ENCODE results near the gene PRR20G. TPM values are rescaled to one million over a fixed set of nuclear protein-coding genes. Genes with fewer than 3 reads are reported as not detected.

The PRR20G gene
- polyA plus RNA-seq, 1 donor from 2014 or later, result not detected

DNA sequence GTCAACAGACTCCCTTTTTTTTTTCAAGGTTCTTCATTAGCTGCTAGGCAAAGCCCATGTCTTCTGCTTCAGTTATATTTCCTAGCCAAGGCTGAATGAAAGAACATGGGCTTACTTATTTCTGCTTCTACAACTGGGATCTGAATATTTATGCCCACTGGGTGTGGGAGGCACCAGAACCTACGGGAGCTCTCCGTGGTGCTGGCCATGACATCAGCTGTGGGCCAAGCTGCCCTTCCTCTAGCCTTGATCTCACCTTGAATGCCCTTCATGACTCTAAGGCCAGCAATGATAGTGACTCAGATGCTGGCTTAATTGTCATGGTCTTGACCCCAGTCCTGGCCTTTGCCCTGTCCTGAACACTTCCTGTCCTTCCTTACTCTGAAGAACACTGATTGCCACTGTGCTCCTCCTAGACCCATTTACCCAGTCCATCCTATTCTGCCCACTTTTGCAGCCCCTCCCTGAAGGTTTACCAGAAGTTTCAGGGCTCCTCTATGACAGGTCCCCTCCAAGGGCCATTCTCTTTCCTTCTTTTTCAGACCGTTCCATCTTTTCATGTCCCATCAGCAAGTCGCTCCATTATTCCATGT is 32.8 kb upstream of the PRR20G start:
- Histone ChIP-seq H3K9me3 (ENCODE audit: low read length) (no peaks in the 10 kb centered on the region), H3K79me2 (replicated peaks; ENCODE audit: insufficient read depth, low read length) (no peaks in the 10 kb centered on the region), H3K27ac (ENCODE audit: low read length) (no peak overlapping the region), H2AFZ (ENCODE audit: low read depth, low read length) (no peak overlapping the region), H3K9me2 (ENCODE audit: insufficient read depth, low read length) (no peaks in the 10 kb centered on the region), H3K27me3 (ENCODE audit: insufficient read depth, low read depth, low read length) (no peaks in the 10 kb centered on the region), H3K9ac (ENCODE audit: low read length) (no peak overlapping the region), H3K36me3 (ENCODE audit: insufficient read depth, low read length) (no peaks in the 10 kb centered on the region), H3K4me3 (ENCODE audit: low read length) (no peak overlapping the region), H3F3A (ENCODE audit: insufficient read depth, low read length, poor library complexity, severe bottlenecking) (no peaks in the 10 kb centered on the region), H3K4me2 (ENCODE audit: low read length) (no peak overlapping the region), H4K20me1 (ENCODE audit: insufficient read depth) (no peaks in the 10 kb centered on the region)
- TF ChIP-seq CTCF (IDR thresholded peaks at IDR 0.05; ENCODE audit: poor library complexity, severe bottlenecking) (no peak), REST (IDR thresholded peaks at IDR 0.05; ENCODE audit: borderline replicate concordance) (no peak), EZH2 (IDR thresholded peaks at IDR 0.05; ENCODE audit: borderline replicate concordance, insufficient read depth, low read length, poor library complexity, severe bottlenecking) (no peak), TAF1 (IDR thresholded peaks at IDR 0.05; ENCODE audit: low read depth) (no peak), RAD21 (conservative IDR thresholded peaks at IDR 0.05) (no peak), SMC3 (conservative IDR thresholded peaks at IDR 0.05; ENCODE audit: poor library complexity) (no peak), MXI1 (conservative IDR thresholded peaks at IDR 0.05; ENCODE audit: poor library complexity, severe bottlenecking) (no peak), EP300 (conservative IDR thresholded peaks at IDR 0.05; ENCODE audit: poor library complexity, severe bottlenecking) (no peak), POLR2AphosphoS5 (IDR thresholded peaks at IDR 0.05) (no peak)

DNA sequence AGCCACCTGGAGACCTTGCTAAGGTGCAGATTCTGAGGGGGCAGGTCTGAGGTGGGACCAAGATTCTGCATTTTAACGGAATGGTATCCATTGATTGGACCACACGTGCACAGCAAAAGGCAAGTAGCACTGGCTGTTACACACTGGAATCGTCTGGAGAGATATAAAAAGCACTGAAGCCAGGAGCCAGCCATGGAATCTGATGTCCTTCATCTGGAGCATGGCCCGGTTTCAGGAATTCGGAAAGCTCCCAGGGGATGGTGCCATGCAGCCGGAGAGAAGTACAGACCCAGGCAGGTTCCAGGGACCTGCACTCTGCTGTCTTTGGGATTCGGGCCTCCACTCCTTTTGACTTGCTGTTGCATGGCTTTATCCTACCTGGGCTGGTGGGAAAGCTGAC is 28.8 kb upstream of the PRR20G start:
- Histone ChIP-seq H3F3A (ENCODE audit: insufficient read depth, low read length, poor library complexity, severe bottlenecking) (no peaks in the 10 kb centered on the region), H2AFZ (ENCODE audit: low read depth, low read length) (no peak overlapping the region), H3K36me3 (ENCODE audit: insufficient read depth, low read length) (no peaks in the 10 kb centered on the region), H3K27ac (ENCODE audit: low read length) (no peak overlapping the region), H4K20me1 (ENCODE audit: insufficient read depth) (no peaks in the 10 kb centered on the region), H3K4me3 (ENCODE audit: low read length) (no peak overlapping the region), H3K9me3 (ENCODE audit: low read length) (no peaks in the 10 kb centered on the region), H3K9me2 (ENCODE audit: insufficient read depth, low read length) (no peaks in the 10 kb centered on the region), H3K4me2 (ENCODE audit: low read length) (no peak overlapping the region), H3K9ac (ENCODE audit: low read length) (no peak overlapping the region), H3K27me3 (ENCODE audit: insufficient read depth, low read depth, low read length) (no peaks in the 10 kb centered on the region), H3K79me2 (replicated peaks; ENCODE audit: insufficient read depth, low read length) (no peaks in the 10 kb centered on the region)
- TF ChIP-seq RAD21 (conservative IDR thresholded peaks at IDR 0.05) (no peak), CTCF (IDR thresholded peaks at IDR 0.05; ENCODE audit: poor library complexity, severe bottlenecking) (no peak), TAF1 (IDR thresholded peaks at IDR 0.05; ENCODE audit: low read depth) (no peak), SMC3 (conservative IDR thresholded peaks at IDR 0.05; ENCODE audit: poor library complexity) (no peak), EP300 (conservative IDR thresholded peaks at IDR 0.05; ENCODE audit: poor library complexity, severe bottlenecking) (no peak), MXI1 (conservative IDR thresholded peaks at IDR 0.05; ENCODE audit: poor library complexity, severe bottlenecking) (no peak), POLR2AphosphoS5 (IDR thresholded peaks at IDR 0.05) (no peak), EZH2 (IDR thresholded peaks at IDR 0.05; ENCODE audit: borderline replicate concordance, insufficient read depth, low read length, poor library complexity, severe bottlenecking) (no peak), REST (IDR thresholded peaks at IDR 0.05; ENCODE audit: borderline replicate concordance) (no peak)

Data from neural cell (in vitro differentiated cells).